HepG2 (cell line): ENCODE measurements around the gene DNAJA2. TPM values are rescaled to one million over a fixed set of nuclear protein-coding genes. Genes with fewer than 3 reads are reported as not detected.

Experiments used
- ATAC-seq: fragments of 200-7000 bp; cut with Tn5 transposase; 3 replicates; pipeline ENCODE4 v1.9.1; 2020; ENCODE audit warnings: mild to moderate bottlenecking, moderate library complexity
- BruUV-seq: library from RNA; stranded (reverse); fragments of 400-500 nt; replicated peaks from 2 replicates; lab custom pipeline; 2021; lab: Mats Ljungman, UMichigan
- CTCF ChIA-PET: fragments of 300-600 bp; formaldehyde crosslinking; extraction: SDS; loops from one replicate; lab custom pipeline; 2021; ENCODE audit warnings: low total read pairs, inconsistent platforms, low intra/inter-chr PET ratio; lab: Yijun Ruan, JAX
- POLR2A ChIA-PET: fragments of 350-600 bp; sonication (Branson Sonifier 250); formaldehyde crosslinking; loops from one replicate; lab custom pipeline; 2020; ENCODE audit warnings: antibody characterized with exemption, inconsistent platforms; lab: Yijun Ruan, JAX
- DNase-seq: peaks from one replicate; pipeline ENCODE4 v3.0.0-alpha.2; 2015; ENCODE audit warnings: low spot score
- FAIRE-seq: peaks from 3 replicates; lab custom pipeline; 2011; peaks lifted over from hg19 to GRCh38; lab: Jason Lieb, UNC
- H2AFZ ChIP-seq: one replicate; pipeline ENCODE4 v1.6.1; 2011; ENCODE audit warnings: low read length, inconsistent platforms
- H3K27ac ChIP-seq: fragments of 300-600 bp; 3 replicates; pipeline ENCODE4 v1.8.0; 2011; ENCODE audit warnings: mixed run types, mild to moderate bottlenecking, mixed read lengths, low read length, inconsistent platforms; ENCODE audit not compliant: insufficient read depth; ENCODE audit errors: extremely low read length
- H3K27me3 ChIP-seq, 2 experiments: fragments of 200-600 bp in 1 of 2; 2 replicates in 1 of 2; 3 replicates in 1 of 2; pipeline versions ENCODE4 v1.6.0 to v1.8.0; 2011; ENCODE audit warnings: low read length in 2 of 2, mild to moderate bottlenecking in 2 of 2, moderate library complexity in 2 of 2, inconsistent platforms in 1 of 2; ENCODE audit not compliant: insufficient read depth in 2 of 2, control insufficient read depth in 1 of 2
- H3K36me3 ChIP-seq, 2 experiments: fragments of 200-600 bp in 1 of 2; replicated peaks in 1 of 2; 2 replicates in 1 of 2; 3 replicates in 1 of 2; pipeline versions ENCODE4 v1.5.1 to v1.8.0; 2011; ENCODE audit warnings: low read length in 2 of 2, inconsistent platforms in 1 of 2; ENCODE audit not compliant: insufficient read depth in 2 of 2, control insufficient read depth in 1 of 2
- H3K4me1 ChIP-seq: 2 replicates; pipeline ENCODE4 v1.5.1; 2012; ENCODE audit warnings: low read length, inconsistent platforms; ENCODE audit not compliant: insufficient read depth
- H3K4me2 ChIP-seq: 2 replicates; pipeline ENCODE4 v1.6.0; 2011; ENCODE audit warnings: low read depth, low read length, inconsistent platforms
- H3K4me3 ChIP-seq, 3 experiments: fragments of 200-600 bp in 1 of 3; sonication (generic), shearing (Covaris generic) in 1 of 3; replicated peaks in 1 of 3; 2 replicates each; pipeline ENCODE4 v1.5.1; 2011 to 2016; ENCODE audit warnings: low read length in 3 of 3, inconsistent platforms in 2 of 3, low read depth in 2 of 3, mild to moderate bottlenecking in 2 of 3, control low read depth in 1 of 3, mixed read lengths in 1 of 3; ENCODE audit not compliant: insufficient read depth in 1 of 3
- H3K79me2 ChIP-seq: one replicate; pipeline ENCODE4 v1.6.1; 2011; ENCODE audit warnings: low read length, inconsistent platforms; ENCODE audit not compliant: insufficient read depth
- H3K9ac ChIP-seq: 2 replicates; pipeline ENCODE4 v1.6.0; 2011; ENCODE audit warnings: mild to moderate bottlenecking, low read depth, low read length, inconsistent platforms; ENCODE audit not compliant: insufficient read depth
- H3K9me3 ChIP-seq: 2 replicates; pipeline ENCODE4 v1.5.1; 2012; ENCODE audit warnings: mild to moderate bottlenecking, low read length
- H4K20me1 ChIP-seq: 2 replicates; pipeline ENCODE4 v1.6.0; 2011; ENCODE audit warnings: inconsistent platforms, mild to moderate bottlenecking, low read length, moderate library complexity; ENCODE audit not compliant: insufficient read depth
- AHDC1 ChIP-seq: sonication (generic); formaldehyde crosslinking; IDR thresholded peaks from 2 replicates; pipeline ENCODE4 v1.5.1; 2020; ENCODE audit warnings: mild to moderate bottlenecking, missing genetic modification reagents, borderline replicate concordance
- ATF7 ChIP-seq, 2 experiments: fragments of 450-650 bp in 1 of 2; sonication (generic) in 1 of 2; formaldehyde crosslinking in 1 of 2; IDR thresholded peaks; 2 replicates each; pipeline versions ENCODE4 v1.4.0 to v1.6.1; 2016 to 2020; ENCODE audit warnings: antibody characterized with exemption in 1 of 2, mild to moderate bottlenecking in 1 of 2, missing genetic modification reagents in 1 of 2
- FOXO1 ChIP-seq: sonication (generic); formaldehyde crosslinking; IDR thresholded peaks from 2 replicates; pipeline ENCODE4 v1.4.0; 2020; ENCODE audit warnings: missing genetic modification reagents
- GABPA ChIP-seq, 2 experiments: IDR thresholded peaks; 2 replicates each; pipeline ENCODE4 v1.6.1; 2011 to 2016; ENCODE audit warnings: low read depth in 2 of 2, low read length in 1 of 2, missing biosample characterization in 1 of 2, missing genetic modification characterization in 1 of 2
- KDM5B ChIP-seq: sonication (generic); formaldehyde crosslinking; IDR thresholded peaks from 2 replicates; pipeline ENCODE4 v1.4.0; 2020; ENCODE audit warnings: missing genetic modification reagents, mild to moderate bottlenecking, borderline replicate concordance
- NFIB ChIP-seq: sonication (generic); formaldehyde crosslinking; IDR thresholded peaks from 2 replicates; pipeline ENCODE4 v1.9.0; 2021; ENCODE audit warnings: missing genetic modification reagents, mild to moderate bottlenecking, borderline replicate concordance
- NFKB2 ChIP-seq: sonication (generic); formaldehyde crosslinking; IDR thresholded peaks from 2 replicates; pipeline ENCODE4 v1.4.0; 2020; ENCODE audit warnings: missing genetic modification reagents, borderline replicate concordance
- PAXIP1 ChIP-seq: sonication (generic); formaldehyde crosslinking; conservative IDR thresholded peaks from 2 replicates; pipeline ENCODE4 v1.4.0; 2020; ENCODE audit warnings: mild to moderate bottlenecking, missing genetic modification reagents, moderate library complexity
- POLR2A ChIP-seq, 2 experiments: IDR thresholded peaks; 2 replicates each; pipeline ENCODE4 v1.6.1; 2011; ENCODE audit warnings: low read depth in 2 of 2, low read length in 2 of 2, mild to moderate bottlenecking in 1 of 2, moderate library complexity in 1 of 2; ENCODE audit not compliant: insufficient read depth in 1 of 2
- SP1 ChIP-seq, 2 experiments: fragments of 450-650 bp in 1 of 2; sonication (generic) in 1 of 2; formaldehyde crosslinking in 1 of 2; IDR thresholded peaks; 2 replicates each; pipeline versions ENCODE4 v1.4.0 to v1.6.1; 2016 to 2020; ENCODE audit warnings: missing genetic modification reagents in 1 of 2
- ZNF569 ChIP-seq: sonication (generic); formaldehyde crosslinking; IDR thresholded peaks from 2 replicates; pipeline ENCODE4 v1.5.0; 2020; ENCODE audit warnings: mild to moderate bottlenecking, missing genetic modification reagents, moderate library complexity, borderline replicate concordance
- ZNF670 ChIP-seq: sonication (generic); formaldehyde crosslinking; IDR thresholded peaks from 2 replicates; pipeline ENCODE4 v1.8.0; 2022; ENCODE audit warnings: mild to moderate bottlenecking, missing genetic modification reagents, borderline replicate concordance
- WGBS: methylation state at CpG from one replicate; pipeline ENCODE4 v1.1.6; 2017; ENCODE audit warnings: low lambda C conversion rate; 5-methylcytosine and 5-hydroxymethylcytosine counted together
- in situ Hi-C: cut with HindIII; loops from 2 replicates; pipeline ENCODE4 v1.10.0; 2017; ENCODE audit warnings: low pct_unique_long_range_greater_than_20kb; ENCODE audit not compliant: extremely low pct_ligation_motif_present
- intact Hi-C: fragments of 100-400 bp; cut with micrococcal nuclease; formaldehyde crosslinking; loops from one replicate; pipeline ENCODE4 v1.10.0; 2022; ENCODE audit not compliant: unreplicated experiment
- polyA plus RNA-seq, 8 experiments: library from polyadenylated mRNA; depleted of rRNA in 3 of 8; stranded (reverse) in 7 of 8; unstranded in 1 of 8; fragments of >200 nt; fragmentation: Illumina TruSeq in 4 of 8; extraction: Trizol in 4 of 8; gene quantifications; 2 replicates each; pipeline versions ENCODE4 v1.2.1 to v1.2.3, GENCODE V29; 2011 to 2016; ENCODE audit warnings: low read depth in 4 of 8, missing spikeins in 1 of 8, mixed read lengths in 1 of 8; ENCODE audit not compliant: insufficient read depth in 1 of 8
- total RNA-seq, 5 experiments: library from RNA; depleted of rRNA; stranded (reverse); fragments of >200 nt; fragmentation: Illumina TruSeq; extraction: Trizol; gene quantifications; 2 replicates each; pipeline ENCODE4 v1.2.3, GENCODE V29; 2016; ENCODE audit warnings: low read depth in 1 of 5

The DNAJA2 gene
- total and polyA plus RNA-seq, 2 of the 13 experiments (the other 11 are each of a cell fraction or from before 2014, with no cell fraction given): 25.4 to 176 TPM

- Histone ChIP-seq H3K9ac (no peak overlapping the region), H3K4me2 (no peak overlapping the region), H3K9me3 (no peaks in the 10 kb centered on the region), H2AFZ (no peak overlapping the region), H3K27ac (peak overlapping the region; percentile 14), H3K4me1 (peaks cover 28% of the 10 kb centered on the region), H4K20me1 (peaks cover 14% of the 10 kb centered on the region; the same call in 1 of the 2 replicates), H3K4me3 (no peak overlapping the region), H3K27me3 (no peaks in the 10 kb centered on the region), H3K36me3 (peaks cover 59 to 83% of the 10 kb centered on the region in 2 experiments), H3K79me2 (peaks cover 4% of the 10 kb centered on the region)
- WGBS: 92% methylated on average over 12 of the region's 12 CpGs
- FAIRE-seq (no peak), ATAC-seq (peak; percentile 33; the same call in 2 of the 3 replicates), DNase-seq (no peak)
- ChIA-PET CTCF (interaction anchor here (5.3 kb wide), 1 partner anchor 53 kb away, joined by 91 read pairs; no protein-coding TSS in a partner anchor), POLR2A (interaction anchor here (1.0 to 11.7 kb wide), 4 partner anchors 11 to 53 kb away, joined by 4 to 133 read pairs (median 10); partner anchors contain the start of gene GPT2)
- intact Hi-C loops: no loop called here
- no TSS peak for BruUV-seq
- in situ Hi-C loops: loop anchor here (5.0 kb wide), 1 partner anchor 50 kb away; no protein-coding TSS in a partner anchor
- TF ChIP-seq ZNF569 (CRISPR knock-in tag): no peak
- TF ChIP-seq KDM5B (CRISPR knock-in tag): 0 out of 2 replicates have a peak, but pooled peaks have one; percentile 13
- TF ChIP-seq GABPA (IDR thresholded peaks at IDR 0.05; ENCODE audit: low read depth, low read length): 0 out of 2 replicates have a peak, but pooled peaks have one; percentile 11
- no peak for TF ChIP-seq GABPA (CRISPR knock-in tag; IDR thresholded peaks at IDR 0.05; ENCODE audit: low read depth)
- TF ChIP-seq POLR2A (IDR thresholded peaks at IDR 0.05; ENCODE audit: insufficient read depth in 1 of 2, low read depth in 2 of 2, low read length in 2 of 2): peak in 1 of 2 experiments; percentile 13; a peak in 1 of 4 replicates
- 0 out of 2 replicates have a peak, but pooled peaks have one; percentile 8 for TF ChIP-seq NFKB2 (CRISPR knock-in tag)
- 0 out of 2 replicates have a peak, but pooled peaks have one; percentile 8 for TF ChIP-seq FOXO1 (CRISPR knock-in tag)
- TF ChIP-seq ZNF670 (CRISPR knock-in tag): no peak
- no peak for TF ChIP-seq NFIB (CRISPR knock-in tag)
- no peak for TF ChIP-seq AHDC1
- no peak for TF ChIP-seq PAXIP1 (CRISPR knock-in tag)
- no peak for TF ChIP-seq SP1 (IDR thresholded peaks at IDR 0.05)
- TF ChIP-seq SP1 (CRISPR knock-in tag; IDR thresholded peaks at IDR 0.05): 0 out of 2 replicates have a peak, but pooled peaks have one; percentile 7
- no peak for TF ChIP-seq ATF7 (IDR thresholded peaks at IDR 0.05)
- 0 out of 2 replicates have a peak, but pooled peaks have one; percentile 20 for TF ChIP-seq ATF7 (CRISPR knock-in tag; IDR thresholded peaks at IDR 0.05)
Observed at GRCh38 chr16:46907061-46907774, 66.3 kb downstream of the DNAJA2 start.
